ENCODE results near the gene GET3.

GET3 gene

GRCh38 chr19:12789098-12789903 is 52.0 kb downstream of the GET3 start:
- TF ChIP-seq ZBTB7A (IDR thresholded peaks at IDR 0.05; ENCODE audit: low read depth) (peak; percentile 53; the same call in 1 of the 2 replicates), CEBPB (IDR thresholded peaks at IDR 0.05) (no peak), TCF12 (IDR thresholded peaks at IDR 0.05; ENCODE audit: low read depth) (no peak), YY1 (IDR thresholded peaks at IDR 0.05; ENCODE audit: low read depth) (no peak), NFIC (IDR thresholded peaks at IDR 0.05) (no peak)
- TF ChIP-seq, protein P1, sequence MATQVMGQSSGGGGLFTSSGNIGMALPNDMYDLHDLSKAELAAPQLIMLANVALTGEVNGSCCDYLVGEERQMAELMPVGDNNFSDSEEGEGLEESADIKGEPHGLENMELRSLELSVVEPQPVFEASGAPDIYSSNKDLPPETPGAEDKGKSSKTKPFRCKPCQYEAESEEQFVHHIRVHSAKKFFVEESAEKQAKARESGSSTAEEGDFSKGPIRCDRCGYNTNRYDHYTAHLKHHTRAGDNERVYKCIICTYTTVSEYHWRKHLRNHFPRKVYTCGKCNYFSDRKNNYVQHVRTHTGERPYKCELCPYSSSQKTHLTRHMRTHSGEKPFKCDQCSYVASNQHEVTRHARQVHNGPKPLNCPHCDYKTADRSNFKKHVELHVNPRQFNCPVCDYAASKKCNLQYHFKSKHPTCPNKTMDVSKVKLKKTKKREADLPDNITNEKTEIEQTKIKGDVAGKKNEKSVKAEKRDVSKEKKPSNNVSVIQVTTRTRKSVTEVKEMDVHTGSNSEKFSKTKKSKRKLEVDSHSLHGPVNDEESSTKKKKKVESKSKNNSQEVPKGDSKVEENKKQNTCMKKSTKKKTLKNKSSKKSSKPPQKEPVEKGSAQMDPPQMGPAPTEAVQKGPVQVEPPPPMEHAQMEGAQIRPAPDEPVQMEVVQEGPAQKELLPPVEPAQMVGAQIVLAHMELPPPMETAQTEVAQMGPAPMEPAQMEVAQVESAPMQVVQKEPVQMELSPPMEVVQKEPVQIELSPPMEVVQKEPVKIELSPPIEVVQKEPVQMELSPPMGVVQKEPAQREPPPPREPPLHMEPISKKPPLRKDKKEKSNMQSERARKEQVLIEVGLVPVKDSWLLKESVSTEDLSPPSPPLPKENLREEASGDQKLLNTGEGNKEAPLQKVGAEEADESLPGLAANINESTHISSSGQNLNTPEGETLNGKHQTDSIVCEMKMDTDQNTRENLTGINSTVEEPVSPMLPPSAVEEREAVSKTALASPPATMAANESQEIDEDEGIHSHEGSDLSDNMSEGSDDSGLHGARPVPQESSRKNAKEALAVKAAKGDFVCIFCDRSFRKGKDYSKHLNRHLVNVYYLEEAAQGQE (IDR thresholded peaks at IDR 0.05; ENCODE audit: low read depth): no peak

DNA sequence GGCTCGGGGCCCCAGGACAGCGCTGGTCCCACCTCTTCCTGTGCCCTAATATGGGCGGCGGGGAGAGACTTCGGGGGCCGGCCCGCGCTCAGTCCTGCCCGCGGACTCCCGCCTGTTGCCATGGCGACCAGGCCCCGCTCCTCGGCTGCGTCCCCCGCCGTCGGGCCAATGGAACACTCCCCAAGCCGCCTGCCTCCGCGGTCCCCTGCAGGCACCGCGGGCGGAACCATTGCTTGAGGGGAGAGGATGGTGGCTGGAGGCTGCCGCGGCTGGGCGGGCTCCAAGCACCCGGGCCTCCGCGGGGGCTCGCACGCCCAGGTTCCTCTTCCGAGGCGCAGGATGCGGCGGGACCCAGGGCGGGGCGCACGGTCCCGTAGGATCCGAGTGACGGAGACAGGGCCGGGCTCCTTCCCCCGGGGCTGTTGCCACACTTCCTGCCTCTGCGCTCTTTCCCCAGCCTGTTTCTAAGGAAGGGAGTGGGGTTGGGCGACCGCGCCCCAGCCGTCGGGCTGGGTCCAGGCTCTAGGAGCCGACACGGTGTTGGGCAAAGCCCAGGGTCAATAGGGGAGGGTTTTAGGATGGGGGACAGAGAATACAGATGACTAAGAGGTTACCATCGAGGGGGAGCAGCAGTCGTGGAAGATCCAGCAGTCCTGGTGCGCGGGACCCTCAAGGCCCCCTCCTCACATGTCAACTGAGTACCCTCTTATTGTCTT is 52.8 kb downstream of the GET3 start:
- TF ChIP-seq RAD21 (IDR thresholded peaks at IDR 0.05; ENCODE audit: low read depth) (no peak), EP300 (IDR thresholded peaks at IDR 0.05; ENCODE audit: borderline replicate concordance) (peak; percentile 63; the same call in 1 of the 2 replicates), EGR1 (IDR thresholded peaks at IDR 0.05) (no peak; the same call in 1 of the 2 replicates), NFIC (IDR thresholded peaks at IDR 0.05) (peak; percentile 64), TCF12 (IDR thresholded peaks at IDR 0.05; ENCODE audit: low read depth) (peak; percentile 62; the same call in 1 of the 2 replicates), TAF1 (IDR thresholded peaks at IDR 0.05; ENCODE audit: low read depth) (0 out of 2 replicates have a peak, but pooled peaks have one; percentile 29), FOXM1 (IDR thresholded peaks at IDR 0.05; ENCODE audit: borderline replicate concordance, low read depth) (peak; percentile 51; the same call in 1 of the 2 replicates), MAX (IDR thresholded peaks at IDR 0.05) (peak; percentile 61), CEBPB (IDR thresholded peaks at IDR 0.05) (peak; percentile 83), ZBTB7A (IDR thresholded peaks at IDR 0.05; ENCODE audit: low read depth) (peak; percentile 95)
- TF ChIP-seq, protein P2, sequence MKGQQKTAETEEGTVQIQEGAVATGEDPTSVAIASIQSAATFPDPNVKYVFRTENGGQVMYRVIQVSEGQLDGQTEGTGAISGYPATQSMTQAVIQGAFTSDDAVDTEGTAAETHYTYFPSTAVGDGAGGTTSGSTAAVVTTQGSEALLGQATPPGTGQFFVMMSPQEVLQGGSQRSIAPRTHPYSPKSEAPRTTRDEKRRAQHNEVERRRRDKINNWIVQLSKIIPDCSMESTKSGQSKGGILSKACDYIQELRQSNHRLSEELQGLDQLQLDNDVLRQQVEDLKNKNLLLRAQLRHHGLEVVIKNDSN (IDR thresholded peaks at IDR 0.05): no peak

- no peak for TF ChIP-seq TCF12 (IDR thresholded peaks at IDR 0.05; ENCODE audit: low read depth)
- TF ChIP-seq MAX (IDR thresholded peaks at IDR 0.05): peak; percentile 98
These were observed 53.5 kb downstream of the GET3 start for GRCh38 chr19:12790628-12791344.

GRCh38 chr19:12791345-12792050 is 54.2 kb downstream of the GET3 start, which contains the start of gene JUNB:
Gene JUNB, plus strand, starts transcription at chr19:12791486. Its CDS starts 286 bp downstream, at chr19:12791772.
- TF ChIP-seq MAX (IDR thresholded peaks at IDR 0.05): peak; percentile 57; the same call in 1 of the 2 replicates
- peak; percentile 61 for TF ChIP-seq YY1 (IDR thresholded peaks at IDR 0.05; ENCODE audit: low read depth)
- peak; percentile 26; the same call in 1 of the 2 replicates for TF ChIP-seq FOXM1 (IDR thresholded peaks at IDR 0.05; ENCODE audit: borderline replicate concordance, low read depth)
- peak; percentile 74 for TF ChIP-seq CREB1 (IDR thresholded peaks at IDR 0.05; ENCODE audit: low read depth)
- peak; percentile 59; the same call in 1 of the 2 replicates for TF ChIP-seq EGR1 (IDR thresholded peaks at IDR 0.05)
- TF ChIP-seq, protein P2 (IDR thresholded peaks at IDR 0.05): peak; percentile 3; the same call in 1 of the 2 replicates
- TF ChIP-seq NFIC (IDR thresholded peaks at IDR 0.05): peak; percentile 59
- 0 out of 2 replicates have a peak, but pooled peaks have one; percentile 30 for TF ChIP-seq CEBPB (IDR thresholded peaks at IDR 0.05)
- peak; percentile 2; the same call in 1 of the 2 replicates for TF ChIP-seq RAD21 (IDR thresholded peaks at IDR 0.05; ENCODE audit: low read depth)
- peak; percentile 52 for TF ChIP-seq TEAD4 (IDR thresholded peaks at IDR 0.05)
- TF ChIP-seq, protein P1 (IDR thresholded peaks at IDR 0.05; ENCODE audit: low read depth): 0 out of 2 replicates have a peak, but pooled peaks have one; percentile 23
- TF ChIP-seq TAF1 (IDR thresholded peaks at IDR 0.05; ENCODE audit: low read depth): peak; percentile 97
- 0 out of 2 replicates have a peak, but pooled peaks have one; percentile 52 for TF ChIP-seq EP300 (IDR thresholded peaks at IDR 0.05; ENCODE audit: borderline replicate concordance)
- no peak; the same call in none of the 2 replicates for TF ChIP-seq ZBTB7A (IDR thresholded peaks at IDR 0.05; ENCODE audit: low read depth)
- peak; percentile 85 for TF ChIP-seq TCF12 (IDR thresholded peaks at IDR 0.05; ENCODE audit: low read depth)
